Lower leg skin (tissue), 3 donors: ENCODE measurements around the gene SDR9C7.
"Not testable (repeated sequence)": the region's sequence is repeated elsewhere in the genome, so short reads cannot be mapped to it uniquely, and the experiment has no call there.

Experiments used
- POLR2A ChIP-seq, 2 donors: fragments of 450-650 bp; IDR thresholded peaks; one replicate each; pipeline ENCODE4 v1.6.1; 2016 to 2017; ENCODE audit warnings: antibody characterized with exemption in 2 of 2, mild to moderate bottlenecking in 1 of 2, moderate library complexity in 1 of 2
- TF ChIP-seq, protein P1 (sequence below), 3 donors: fragments of 450-650 bp; IDR thresholded peaks; one replicate each; pipeline ENCODE4 v1.5.1; 2016; ENCODE audit warnings: antibody characterized with exemption in 3 of 3, mild to moderate bottlenecking in 3 of 3, moderate library complexity in 2 of 3

DNA sequence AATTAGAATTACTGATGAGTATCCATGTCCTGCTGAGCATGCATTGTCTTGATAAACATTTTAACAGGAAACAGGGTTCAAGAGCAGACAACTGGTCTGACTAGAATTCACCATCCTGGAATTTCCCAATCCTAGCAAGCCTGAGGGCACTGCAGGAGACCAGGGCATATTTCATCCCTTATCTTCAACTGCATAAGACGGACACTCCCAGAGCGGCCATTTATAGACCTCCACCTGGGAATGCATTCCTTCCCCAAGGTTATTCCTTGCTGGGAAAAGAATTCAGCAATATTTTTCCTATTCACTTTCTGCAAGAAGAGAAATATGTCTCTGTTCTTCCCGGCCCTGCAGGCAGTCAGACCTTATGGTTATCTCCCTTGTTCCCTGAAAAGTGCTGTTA lies 51.8 kb downstream of the SDR9C7 start:
- TF ChIP-seq, protein P1, sequence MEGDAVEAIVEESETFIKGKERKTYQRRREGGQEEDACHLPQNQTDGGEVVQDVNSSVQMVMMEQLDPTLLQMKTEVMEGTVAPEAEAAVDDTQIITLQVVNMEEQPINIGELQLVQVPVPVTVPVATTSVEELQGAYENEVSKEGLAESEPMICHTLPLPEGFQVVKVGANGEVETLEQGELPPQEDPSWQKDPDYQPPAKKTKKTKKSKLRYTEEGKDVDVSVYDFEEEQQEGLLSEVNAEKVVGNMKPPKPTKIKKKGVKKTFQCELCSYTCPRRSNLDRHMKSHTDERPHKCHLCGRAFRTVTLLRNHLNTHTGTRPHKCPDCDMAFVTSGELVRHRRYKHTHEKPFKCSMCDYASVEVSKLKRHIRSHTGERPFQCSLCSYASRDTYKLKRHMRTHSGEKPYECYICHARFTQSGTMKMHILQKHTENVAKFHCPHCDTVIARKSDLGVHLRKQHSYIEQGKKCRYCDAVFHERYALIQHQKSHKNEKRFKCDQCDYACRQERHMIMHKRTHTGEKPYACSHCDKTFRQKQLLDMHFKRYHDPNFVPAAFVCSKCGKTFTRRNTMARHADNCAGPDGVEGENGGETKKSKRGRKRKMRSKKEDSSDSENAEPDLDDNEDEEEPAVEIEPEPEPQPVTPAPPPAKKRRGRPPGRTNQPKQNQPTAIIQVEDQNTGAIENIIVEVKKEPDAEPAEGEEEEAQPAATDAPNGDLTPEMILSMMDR (IDR thresholded peaks at IDR 0.05) = not testable (repeated sequence)
- not testable (repeated sequence) for TF ChIP-seq POLR2A (IDR thresholded peaks at IDR 0.05)
